NCI-H2171 treated with DMSO at 0.1 percent for 48 hours (cell line): Measurements from ENCODE around the gene TINCR.
"Not testable (repeated sequence)": the region's sequence is repeated elsewhere in the genome, so short reads cannot be mapped to it uniquely, and the experiment has no call there.

Source experiments
- DNase-seq: peaks from one replicate; lab custom pipeline; 2025; lab: John Stamatoyannopoulos, UW

The TINCR gene

GRCh38 chr19:5567360-5567969 is at the start of gene TINCR:
Gene TINCR (minus strand): TSS chr19:5567953.
- peak; percentile 14 for DNase-seq

GRCh38 chr19:5617080-5617479 is 49.3 kb upstream of the TINCR start:
- no peak for DNase-seq

GRCh38 chr19:5615756-5616327 is 48.1 kb upstream of the TINCR start:
- no peak for DNase-seq

GRCh38 chr19:5612891-5613865 is 45.4 kb upstream of the TINCR start:
- no peak for DNase-seq

GRCh38 chr19:5609881-5610448 is 42.2 kb upstream of the TINCR start:
- no peak for DNase-seq

- not testable (repeated sequence) for DNase-seq
Observed at GRCh38 chr19:5608766-5609165, 41.0 kb upstream of the TINCR start.

GRCh38 chr19:5608291-5608690 is 40.5 kb upstream of the TINCR start:
- no peak for DNase-seq

- no peak for DNase-seq
Observed at GRCh38 chr19:5607318-5608275, 39.8 kb upstream of the TINCR start.

GRCh38 chr19:5605362-5605761 is 37.6 kb upstream of the TINCR start:
- no peak for DNase-seq

- DNase-seq, result no peak
Observed at GRCh38 chr19:5603626-5604025, 35.9 kb upstream of the TINCR start.

- DNase-seq, result no peak
Observed at GRCh38 chr19:5600797-5601196, 33.0 kb upstream of the TINCR start.

GRCh38 chr19:5595745-5596144 is 28.0 kb upstream of the TINCR start:
- no peak for DNase-seq

GRCh38 chr19:5595129-5595528 is 27.4 kb upstream of the TINCR start:
- DNase-seq, result no peak

GRCh38 chr19:5594521-5594950 is 26.8 kb upstream of the TINCR start:
- no peak for DNase-seq

- DNase-seq, result no peak
Observed at GRCh38 chr19:5593343-5594255, 25.8 kb upstream of the TINCR start.

GRCh38 chr19:5592531-5593342 is 25.0 kb upstream of the TINCR start:
- no peak for DNase-seq

GRCh38 chr19:5591476-5591875 is 23.7 kb upstream of the TINCR start:
- no peak for DNase-seq

GRCh38 chr19:5590865-5591154 is 23.1 kb upstream of the TINCR start:
- no peak for DNase-seq

- DNase-seq, result no peak
Observed at GRCh38 chr19:5590151-5590864, 22.6 kb upstream of the TINCR start.
